GM12878 (cell line): ENCODE data around the gene TP53BP1. TPM values are rescaled to one million over a fixed set of nuclear protein-coding genes. Genes with fewer than 3 reads are reported as not detected.
A peak's percentile ranks its signal among the peaks of the same experiment; 100 is the strongest.

Source experiments
- ATAC-seq: fragments of 200-7000 bp; cut with Tn5 transposase; 3 replicates; pipeline ENCODE4 v1.9.1; 2020; ENCODE audit warnings: mild to moderate bottlenecking, moderate library complexity
- BruUV-seq: library from RNA; stranded (reverse); fragments of 400-500 nt; replicated peaks from 2 replicates; lab custom pipeline; 2021; lab: Mats Ljungman, UMichigan
- CTCF ChIA-PET: fragments of 300-600 bp; sonication (Branson Sonifier 250); formaldehyde crosslinking; extraction: SDS; loops from one replicate; lab custom pipeline; 2021; ENCODE audit warnings: inconsistent platforms; lab: Yijun Ruan, JAX
- POLR2A ChIA-PET: fragments of 350-600 bp; formaldehyde crosslinking; extraction: SDS; loops from one replicate; lab custom pipeline; 2021; ENCODE audit warnings: inconsistent platforms; lab: Charles Lee
- RAD21 ChIA-PET: fragments of 300-600 bp; sonication (Branson Sonifier 250); formaldehyde crosslinking; loops from one replicate; lab custom pipeline; 2023; ENCODE audit warnings: antibody characterized with exemption; ENCODE audit not compliant: unreplicated experiment; lab: Charles Lee
- SMC1A ChIA-PET: fragments of 300-600 bp; sonication (Branson Sonifier 250); formaldehyde crosslinking; loops from one replicate; lab custom pipeline; 2023; ENCODE audit not compliant: unreplicated experiment, uncharacterized antibody; lab: Charles Lee
- DNase-seq: peaks from one replicate; pipeline ENCODE4 v3.0.0-alpha.2; 2011; ENCODE audit warnings: low read depth, low spot score
- FAIRE-seq: peaks from 3 replicates; lab custom pipeline; 2011; peaks lifted over from hg19 to GRCh38; lab: Jason Lieb, UNC
- H2AFZ ChIP-seq: 2 replicates; pipeline ENCODE4 v1.6.0; 2011; ENCODE audit warnings: low read depth, low read length, control low read depth; ENCODE audit not compliant: control insufficient read depth
- H3K27ac ChIP-seq: 2 replicates; pipeline ENCODE4 v1.5.1; 2011; ENCODE audit warnings: control low read depth; ENCODE audit not compliant: control insufficient read depth, insufficient read depth
- H3K27me3 ChIP-seq, 2 experiments: replicated peaks in 1 of 2; 2 replicates each; pipeline versions ENCODE4 v1.6.0 to v1.6.1; 2011; ENCODE audit warnings: low read length in 1 of 2; ENCODE audit not compliant: control insufficient read depth in 2 of 2, insufficient read depth in 2 of 2
- H3K36me3 ChIP-seq, 2 experiments: 2 replicates each; pipeline ENCODE4 v1.5.1; 2011; ENCODE audit warnings: low read length in 1 of 2; ENCODE audit not compliant: control insufficient read depth in 2 of 2, insufficient read depth in 2 of 2
- H3K4me1 ChIP-seq: 2 replicates; pipeline ENCODE4 v1.6.1; 2011; ENCODE audit warnings: mild to moderate bottlenecking, low read length, moderate library complexity, mixed read lengths; ENCODE audit not compliant: control insufficient read depth, insufficient read depth
- H3K4me2 ChIP-seq: 2 replicates; pipeline ENCODE4 v1.6.0; 2011; ENCODE audit warnings: control low read depth; ENCODE audit not compliant: control insufficient read depth, insufficient read depth
- H3K4me3 ChIP-seq: fragments of 200-600 bp; sonication (generic); 2 replicates; pipeline ENCODE4 v1.5.1; 2016
- H3K79me2 ChIP-seq: 2 replicates; pipeline ENCODE4 v1.6.0; 2011; ENCODE audit warnings: low read length; ENCODE audit not compliant: control insufficient read depth, insufficient read depth
- H3K9ac ChIP-seq: 2 replicates; pipeline ENCODE4 v1.8.0; 2011; ENCODE audit warnings: low read length, control low read depth, mixed read lengths; ENCODE audit not compliant: control insufficient read depth, insufficient read depth
- H3K9me3 ChIP-seq: replicated peaks from 3 replicates; pipeline ENCODE4 v1.5.1; 2011; ENCODE audit warnings: mild to moderate bottlenecking, low read length; ENCODE audit not compliant: control insufficient read depth, insufficient read depth
- H4K20me1 ChIP-seq: 2 replicates; pipeline ENCODE4 v1.6.0; 2011; ENCODE audit not compliant: control insufficient read depth, insufficient read depth
- ATF7 ChIP-seq: fragments of 450-650 bp; IDR thresholded peaks from 2 replicates; pipeline ENCODE4 v1.6.1; 2016; ENCODE audit warnings: low read depth, mild to moderate bottlenecking
- CBX5 ChIP-seq: sonication (generic); IDR thresholded peaks from 2 replicates; pipeline ENCODE4 v1.6.1; 2016; ENCODE audit warnings: low read depth, moderate library complexity, mild to moderate bottlenecking, inconsistent platforms
- KLF5 ChIP-seq: fragments of 450-650 bp; IDR thresholded peaks from 2 replicates; pipeline ENCODE4 v1.6.1; 2014; ENCODE audit warnings: mild to moderate bottlenecking; ENCODE audit not compliant: partially characterized antibody
- MXI1 ChIP-seq: fragments of 150-350 bp; IDR thresholded peaks from 2 replicates; pipeline ENCODE4 v1.6.1; 2011; ENCODE audit warnings: low read depth, mild to moderate bottlenecking, inconsistent platforms, low read length, improper control_type of control experiment
- NFYB ChIP-seq: IDR thresholded peaks from 2 replicates; pipeline ENCODE4 v1.6.1; 2011; ENCODE audit warnings: low read depth, mild to moderate bottlenecking, low read length, improper control_type of control experiment, moderate library complexity; ENCODE audit not compliant: insufficient read depth
- NRF1 ChIP-seq: conservative IDR thresholded peaks from 2 replicates; pipeline ENCODE4 v1.6.1; 2011; ENCODE audit warnings: mild to moderate bottlenecking, low read depth, low read length, improper control_type of control experiment
- STAT3 ChIP-seq: IDR thresholded peaks from 2 replicates; pipeline ENCODE4 v1.6.1; 2011; ENCODE audit warnings: low read depth, low read length, improper control_type of control experiment
- TAF1 ChIP-seq: IDR thresholded peaks from 2 replicates; pipeline ENCODE4 v1.6.1; 2011; ENCODE audit warnings: mild to moderate bottlenecking, low read depth, low read length, borderline replicate concordance
- ZNF207 ChIP-seq: fragments of 450-650 bp; IDR thresholded peaks from 2 replicates; pipeline ENCODE4 v1.6.1; 2014; ENCODE audit warnings: antibody characterized with exemption, mild to moderate bottlenecking, borderline replicate concordance
- WGBS: methylation state at CpG from one replicate; pipeline ENCODE4 v1.1.6; 2016; ENCODE audit warnings: low lambda C conversion rate; ENCODE audit not compliant: insufficient replicate concordance, insufficient coverage; ENCODE audit errors: missing lambda C conversion rate; 5-methylcytosine and 5-hydroxymethylcytosine counted together
- in situ Hi-C: fragments of 300-500 bp; cut with MboI; formaldehyde crosslinking; loops from 9 replicates; pipeline ENCODE4 v1.14.3; 2018; ENCODE audit warnings: mixed read lengths
- intact Hi-C: fragments of 100-400 bp; cut with micrococcal nuclease; formaldehyde crosslinking; loops from one replicate; pipeline ENCODE4 v1.14.2; 2022; ENCODE audit not compliant: unreplicated experiment
- polyA plus RNA-seq, 11 experiments: library from polyadenylated mRNA; depleted of rRNA in 4 of 11; unstranded in 6 of 11; stranded (reverse) in 5 of 11; fragments of >200 nt; fragmentation: Nextera tagmentation in 4 of 11; fragmentation: Illumina TruSeq in 1 of 11; extraction: Ambion mirVana in 4 of 11; extraction: Trizol in 1 of 11; gene quantifications; 1 replicate in 1 of 11; 2 replicates in 10 of 11; pipeline versions ENCODE4 v1.2.1 to v1.2.3, GENCODE V29; 2011 to 2016; ENCODE audit warnings: inconsistent platforms in 2 of 11, missing spikeins in 2 of 11, low read depth in 1 of 11
- total RNA-seq, 4 experiments: library from RNA; depleted of rRNA in 3 of 4; stranded (reverse); fragments of >200 nt in 3 of 4; fragmentation: Illumina TruSeq in 1 of 4; extraction: Trizol in 1 of 4; gene quantifications; 2 replicates each; pipeline versions ENCODE4 v1.2.1 to v1.2.3, GENCODE V29; 2013 to 2021
- TF ChIP-seq, protein P1 (sequence below): fragments of 450-650 bp; IDR thresholded peaks from 2 replicates; pipeline ENCODE4 v1.6.1; 2017; ENCODE audit warnings: borderline replicate concordance
- TF ChIP-seq, protein P2 (sequence below): IDR thresholded peaks from 2 replicates; pipeline ENCODE4 v1.6.1; 2012; ENCODE audit warnings: low read depth, low read length, improper control_type of control experiment

TP53BP1 gene
- total and polyA plus RNA-seq, 10 of the 15 experiments (the other 5 are each of a cell fraction or from before 2014, with no cell fraction given): 6.2 to 50.2 (median 19.3) TPM

GRCh38 chr15:43361313-43361903 is 131.5 kb downstream of the TP53BP1 start:
- WGBS: 99% methylated on average over 7 of the region's 7 CpGs
- Histone ChIP-seq H3K9ac (no peak overlapping the region), H3K9me3 (peaks cover 39% of the 10 kb centered on the region), H3K4me2 (no peak overlapping the region), H3K27ac (no peak overlapping the region), H2AFZ (no peak overlapping the region), H3K4me3 (no peak overlapping the region), H3K79me2 (no peaks in the 10 kb centered on the region), H4K20me1 (no peaks in the 10 kb centered on the region), H3K36me3 (peaks cover 11 to 33% of the 10 kb centered on the region in 2 experiments), H3K27me3 (no peaks in the 10 kb centered on the region), H3K4me1 (no peaks in the 10 kb centered on the region)
- ATAC-seq (no peak), FAIRE-seq (peak; percentile 18), DNase-seq (no peak)
- ChIA-PET CTCF (interaction anchor here (0.9 to 1.6 kb wide), 4 partner anchors 9 to 14 kb away, joined by 3 to 11 read pairs (median 5); partner anchors contain the start of genes TUBGCP4 and ZSCAN29), RAD21 (no interaction called here), POLR2A (interaction anchor here (1.9 kb wide), 1 partner anchor 9 kb away, joined by 6 read pairs; the partner anchor contains the start of genes TUBGCP4 and ZSCAN29), SMC1A (interaction anchor here (0.6 to 1.5 kb wide), 4 partner anchors 9 to 535 kb away, joined by 3 to 4 read pairs (median 4); partner anchors contain the start of genes TUBGCP4 and ZSCAN29)
- intact Hi-C loops (no loop called here), in situ Hi-C loops (no loop called here)
- no TSS peak for BruUV-seq
- TF ChIP-seq NFYB: no peak
- TF ChIP-seq CBX5: peak; percentile 93
- peak; percentile 90 for TF ChIP-seq KLF5

GRCh38 chr15:43360821-43361220 is 132.1 kb downstream of the TP53BP1 start:
- in situ Hi-C loops: no loop called here
- Histone ChIP-seq H3K9ac (no peak overlapping the region), H3K4me3 (no peak overlapping the region), H3K9me3 (peaks cover 39% of the 10 kb centered on the region), H4K20me1 (no peaks in the 10 kb centered on the region), H3K79me2 (no peaks in the 10 kb centered on the region), H3K4me2 (no peak overlapping the region), H3K27ac (no peak overlapping the region), H3K4me1 (no peaks in the 10 kb centered on the region), H3K36me3 (peaks cover 9 to 28% of the 10 kb centered on the region in 2 experiments), H3K27me3 (no peaks in the 10 kb centered on the region), H2AFZ (no peak overlapping the region)
- TF ChIP-seq TAF1: no peak
- no peak for TF ChIP-seq NRF1
- TF ChIP-seq, protein P1, sequence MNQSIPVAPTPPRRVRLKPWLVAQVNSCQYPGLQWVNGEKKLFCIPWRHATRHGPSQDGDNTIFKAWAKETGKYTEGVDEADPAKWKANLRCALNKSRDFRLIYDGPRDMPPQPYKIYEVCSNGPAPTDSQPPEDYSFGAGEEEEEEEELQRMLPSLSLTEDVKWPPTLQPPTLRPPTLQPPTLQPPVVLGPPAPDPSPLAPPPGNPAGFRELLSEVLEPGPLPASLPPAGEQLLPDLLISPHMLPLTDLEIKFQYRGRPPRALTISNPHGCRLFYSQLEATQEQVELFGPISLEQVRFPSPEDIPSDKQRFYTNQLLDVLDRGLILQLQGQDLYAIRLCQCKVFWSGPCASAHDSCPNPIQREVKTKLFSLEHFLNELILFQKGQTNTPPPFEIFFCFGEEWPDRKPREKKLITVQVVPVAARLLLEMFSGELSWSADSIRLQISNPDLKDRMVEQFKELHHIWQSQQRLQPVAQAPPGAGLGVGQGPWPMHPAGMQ: no peak
- TF ChIP-seq, protein P2, sequence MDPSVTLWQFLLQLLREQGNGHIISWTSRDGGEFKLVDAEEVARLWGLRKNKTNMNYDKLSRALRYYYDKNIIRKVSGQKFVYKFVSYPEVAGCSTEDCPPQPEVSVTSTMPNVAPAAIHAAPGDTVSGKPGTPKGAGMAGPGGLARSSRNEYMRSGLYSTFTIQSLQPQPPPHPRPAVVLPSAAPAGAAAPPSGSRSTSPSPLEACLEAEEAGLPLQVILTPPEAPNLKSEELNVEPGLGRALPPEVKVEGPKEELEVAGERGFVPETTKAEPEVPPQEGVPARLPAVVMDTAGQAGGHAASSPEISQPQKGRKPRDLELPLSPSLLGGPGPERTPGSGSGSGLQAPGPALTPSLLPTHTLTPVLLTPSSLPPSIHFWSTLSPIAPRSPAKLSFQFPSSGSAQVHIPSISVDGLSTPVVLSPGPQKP: no peak
- TF ChIP-seq ZNF207: no peak
- no peak for TF ChIP-seq STAT3
- TF ChIP-seq ATF7: no peak
- TF ChIP-seq MXI1: no peak
- 81% methylated on average over 4 of the region's 4 CpGs for WGBS
- POLR2A ChIA-PET: interaction anchor here (1.9 kb wide), 1 partner anchor 10 kb away, joined by 6 read pairs; the partner anchor contains the start of genes TUBGCP4 and ZSCAN29
- FAIRE-seq: no peak
- no peak for DNase-seq
- SMC1A ChIA-PET: interaction anchor here (1.2 to 1.5 kb wide), 3 partner anchors 10 to 23 kb away, joined by 3 to 4 read pairs (median 4); partner anchors contain the start of genes TUBGCP4 and ZSCAN29
- RAD21 ChIA-PET: no interaction called here
- ATAC-seq: no peak
- CTCF ChIA-PET: interaction anchor here (0.9 to 1.6 kb wide), 3 partner anchors 10 to 15 kb away, joined by 5 to 11 read pairs (median 5); partner anchors contain the start of genes TUBGCP4 and ZSCAN29
- no TSS peak for BruUV-seq
- intact Hi-C loops: no loop called here
